ENCODE results near the gene HMGXB4. TPM values are rescaled to one million over a fixed set of nuclear protein-coding genes. Genes with fewer than 3 reads are reported as not detected.

HMGXB4 gene
- total and polyA plus RNA-seq, 2 of the 13 experiments (the other 11 are each of a cell fraction or from before 2014, with no cell fraction given) = 13.9 to 16.3 TPM

- no peak for TF ChIP-seq ZSCAN31 (CRISPR knock-in tag; IDR thresholded peaks at IDR 0.05; ENCODE audit: low read depth)
- TF ChIP-seq ZNF713 (CRISPR knock-in tag; IDR thresholded peaks at IDR 0.05) = 0 out of 2 replicates have a peak, but pooled peaks have one; percentile 46
- no peak for TF ChIP-seq DBP (CRISPR knock-in tag; IDR thresholded peaks at IDR 0.05; ENCODE audit: not compliant biosample characterization)
- no peak for TF ChIP-seq ZNF609 (CRISPR knock-in tag; IDR thresholded peaks at IDR 0.05; ENCODE audit: borderline replicate concordance)
- peak; percentile 87; the same call in 1 of the 2 replicates for TF ChIP-seq ZNF749 (CRISPR knock-in tag; IDR thresholded peaks at IDR 0.05; ENCODE audit: borderline replicate concordance)
- peak; percentile 54 to 58; a peak in 3 of 4 replicates for TF ChIP-seq POLR2A (IDR thresholded peaks at IDR 0.05; ENCODE audit: insufficient read depth in 1 of 2, low read depth in 2 of 2, low read length in 2 of 2)
- TF ChIP-seq KMT2B (CRISPR knock-in tag; IDR thresholded peaks at IDR 0.05) = peak; percentile 96
- no peak for TF ChIP-seq KDM1A (CRISPR knock-in tag; IDR thresholded peaks at IDR 0.05)
- no peak for TF ChIP-seq KLF11 (CRISPR knock-in tag; IDR thresholded peaks at IDR 0.05)
- TF ChIP-seq GTF3A (CRISPR knock-in tag; conservative IDR thresholded peaks at IDR 0.05) = no peak
- TF ChIP-seq GATAD2A (CRISPR knock-in tag; IDR thresholded peaks at IDR 0.05) = peak; percentile 56; the same call in 1 of the 2 replicates
- TF ChIP-seq NFE2L1 (CRISPR knock-in tag; IDR thresholded peaks at IDR 0.05; ENCODE audit: borderline replicate concordance) = no peak; the same call in 1 of the 2 replicates
- 0 out of 2 replicates have a peak, but pooled peaks have one; percentile 42 for TF ChIP-seq MTF2 (CRISPR knock-in tag; IDR thresholded peaks at IDR 0.05; ENCODE audit: borderline replicate concordance)
- peak; percentile 83 for TF ChIP-seq MTF1 (CRISPR knock-in tag; IDR thresholded peaks at IDR 0.05)
- peak; percentile 91 for TF ChIP-seq ZSCAN12 (CRISPR knock-in tag; IDR thresholded peaks at IDR 0.05)
- no peak for TF ChIP-seq CEBPG (CRISPR knock-in tag; IDR thresholded peaks at IDR 0.05)
- TF ChIP-seq ZNF562 (CRISPR knock-in tag; IDR thresholded peaks at IDR 0.05; ENCODE audit: borderline replicate concordance) = no peak
- TF ChIP-seq HIVEP1 (CRISPR knock-in tag; IDR thresholded peaks at IDR 0.05) = peak; percentile 89
- TF ChIP-seq ZFX (CRISPR knock-in tag; IDR thresholded peaks at IDR 0.05; ENCODE audit: low read depth) = peak; percentile 100
- TF ChIP-seq ZNF333 (CRISPR knock-in tag; IDR thresholded peaks at IDR 0.05; ENCODE audit: borderline replicate concordance) = peak; percentile 64; the same call in 1 of the 2 replicates
- peak; percentile 71 for TF ChIP-seq ZNF331 (CRISPR knock-in tag; IDR thresholded peaks at IDR 0.05)
- peak; percentile 87 for TF ChIP-seq ZBTB42 (CRISPR knock-in tag; IDR thresholded peaks at IDR 0.05)
- peak; percentile 97 for TF ChIP-seq ZNF878 (CRISPR knock-in tag; IDR thresholded peaks at IDR 0.05)
- peak; percentile 83 for TF ChIP-seq E2F1 (CRISPR knock-in tag; IDR thresholded peaks at IDR 0.05)
- no peak for TF ChIP-seq ZNF670 (CRISPR knock-in tag; IDR thresholded peaks at IDR 0.05; ENCODE audit: borderline replicate concordance)
These were observed at the start of gene HMGXB4 (continued) for GRCh38 chr22:35257321-35258190.

All from HepG2 (cell line).